Adrenal gland (tissue), 12 donors: ENCODE measurements around the gene BPHL. TPM values are rescaled to one million over a fixed set of nuclear protein-coding genes. Genes with fewer than 3 reads are reported as not detected.
"Not testable (repeated sequence)": the region's sequence is repeated elsewhere in the genome, so short reads cannot be mapped to it uniquely, and the experiment has no call there.

ENCODE experiments used
- DNase-seq, 7 donors: peaks; one replicate each; pipeline ENCODE4 v3.0.0-alpha.2; 2019 to 2020
- H3K27ac ChIP-seq, 5 donors: fragments of 200-600 bp; sonication (generic) in 4 of 5; 1 replicate in 3 of 5; 2 replicates in 2 of 5; pipeline versions ENCODE4 v1.5.1 to v1.8.0; 2016 to 2020; ENCODE audit warnings: mild to moderate bottlenecking in 1 of 5
- H3K27me3 ChIP-seq: fragments of 200-600 bp; 2 replicates; pipeline ENCODE4 v1.8.0; 2021
- H3K36me3 ChIP-seq, 2 donors: fragments of 200-600 bp; replicated peaks in 1 of 2; 1 replicate in 1 of 2; 2 replicates in 1 of 2; pipeline versions ENCODE4 v1.5.1 to v1.8.0; 2018 to 2022
- H3K4me1 ChIP-seq, 2 donors: fragments of 200-600 bp; replicated peaks in 1 of 2; 1 replicate in 1 of 2; 2 replicates in 1 of 2; pipeline versions ENCODE4 v1.5.1 to v1.8.0; 2018 to 2021
- H3K4me3 ChIP-seq, 4 donors: fragments of 200-600 bp; sonication (generic) in 3 of 4; one replicate each; pipeline ENCODE4 v1.5.1; 2016 to 2018
- H3K9me3 ChIP-seq, 3 donors: fragments of 200-600 bp; sonication (generic) in 1 of 3; replicated peaks in 1 of 3; 1 replicate in 2 of 3; 2 replicates in 1 of 3; pipeline versions ENCODE4 v1.5.1 to v1.8.0; 2016 to 2021
- POLR2A ChIP-seq, 2 donors: fragments of 450-650 bp; IDR thresholded peaks; one replicate each; pipeline ENCODE4 v1.6.1; 2017; ENCODE audit warnings: antibody characterized with exemption in 2 of 2, mild to moderate bottlenecking in 2 of 2, moderate library complexity in 1 of 2
- WGBS, 4 donors: extraction: QIAGEN DNeasy Blood & Tissue Kit in 2 of 4; methylation state at CpG; one replicate each; pipeline versions ENCODE4 v1.1.5 to v1.1.7; 2013 to 2017; 5-methylcytosine and 5-hydroxymethylcytosine counted together
- intact Hi-C, 2 donors: fragments of 100-400 bp; cut with DNase I; formaldehyde crosslinking; loops; one replicate each; pipeline versions ENCODE4 v1.14.1 to v1.15.0; 2022 to 2023
- polyA plus RNA-seq, 3 donors: library from polyadenylated mRNA; stranded (reverse); fragments of 200-250 nt in 2 of 3; fragments of 350-450 nt in 1 of 3; fragmentation: Illumina TruSeq in 1 of 3; extraction: RNeasy Lipid Tissue Mini Kit (QIAGEN cat#74804) in 1 of 3; gene quantifications; one replicate each; pipeline ENCODE4 v1.2.3, GENCODE V29; 2013 to 2014
- total RNA-seq, 9 donors: library from RNA; depleted of rRNA in 4 of 9; stranded (reverse); fragments of >200 nt in 4 of 9; fragments of 120-200 nt in 1 of 9; fragmentation: NEBNext Ultra II Directional in 1 of 9; extraction: Animal tissue kit (Norgen Biotek cat#: 25700) in 1 of 9; gene quantifications; one replicate each; pipeline versions ENCODE4 v1.1.0 to v1.2.4, GENCODE V29; 2013 to 2023
- TF ChIP-seq, protein P1 (sequence below), 6 experiments: fragments of 450-650 bp in 4 of 6; fragments of 200-600 bp in 2 of 6; sonication (generic) in 1 of 6; IDR thresholded peaks; 1 replicate in 5 of 6; 2 replicates in 1 of 6; pipeline versions ENCODE4 v1.5.1 to v1.8.0; 2016 to 2021; ENCODE audit warnings: antibody characterized with exemption in 6 of 6, mild to moderate bottlenecking in 2 of 6, moderate library complexity in 1 of 6
- donor health status: healthy with polysubstance abuse.
- donor health status: Bipolar disorder and iron deficiency.
- donor health status: DM: yes; HTN: yes; CAD: no.
- donor health status: DM: no; HTN: no; CAD: no.
- donor health status: DM: no; HTN: no; CAD: no.
- donor health status: DM: yes; HTN: yes; CAD: no.

Gene BPHL
- total and polyA plus RNA-seq, 12 donors = 17.2 to 58.1 (median 25.3) TPM

DNA sequence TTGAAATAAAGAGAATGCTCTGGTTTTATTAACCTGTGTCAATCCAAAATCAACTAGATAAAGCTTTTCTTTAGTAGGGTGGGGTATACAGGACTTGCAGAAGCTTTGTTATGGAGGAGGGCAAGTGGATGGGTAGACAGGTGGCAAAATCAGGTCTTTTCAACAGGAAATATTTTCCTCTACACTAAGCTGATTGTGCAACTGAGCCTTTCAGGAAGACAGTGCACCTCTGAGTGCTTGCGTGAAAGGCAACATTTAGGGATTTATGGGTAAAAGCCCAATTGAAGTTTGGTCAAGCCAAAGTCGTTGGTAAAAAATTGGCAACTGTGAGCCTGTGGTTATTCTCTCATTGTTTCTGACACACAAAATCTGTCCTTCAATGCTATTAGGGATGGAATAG, 62.6 kb downstream of the BPHL start:
- Histone ChIP-seq H3K36me3 (no peaks in the 10 kb centered on the region), H3K9me3 (no peaks in the 10 kb centered on the region), H3K27ac (no peak overlapping the region), H3K27me3 (no peaks in the 10 kb centered on the region), H3K4me1 (no peaks in the 10 kb centered on the region), H3K4me3 (no peak overlapping the region)
- intact Hi-C loops = no loop called here
- DNase-seq = no peak
- TF ChIP-seq POLR2A (IDR thresholded peaks at IDR 0.05) = no peak
- TF ChIP-seq, protein P1, sequence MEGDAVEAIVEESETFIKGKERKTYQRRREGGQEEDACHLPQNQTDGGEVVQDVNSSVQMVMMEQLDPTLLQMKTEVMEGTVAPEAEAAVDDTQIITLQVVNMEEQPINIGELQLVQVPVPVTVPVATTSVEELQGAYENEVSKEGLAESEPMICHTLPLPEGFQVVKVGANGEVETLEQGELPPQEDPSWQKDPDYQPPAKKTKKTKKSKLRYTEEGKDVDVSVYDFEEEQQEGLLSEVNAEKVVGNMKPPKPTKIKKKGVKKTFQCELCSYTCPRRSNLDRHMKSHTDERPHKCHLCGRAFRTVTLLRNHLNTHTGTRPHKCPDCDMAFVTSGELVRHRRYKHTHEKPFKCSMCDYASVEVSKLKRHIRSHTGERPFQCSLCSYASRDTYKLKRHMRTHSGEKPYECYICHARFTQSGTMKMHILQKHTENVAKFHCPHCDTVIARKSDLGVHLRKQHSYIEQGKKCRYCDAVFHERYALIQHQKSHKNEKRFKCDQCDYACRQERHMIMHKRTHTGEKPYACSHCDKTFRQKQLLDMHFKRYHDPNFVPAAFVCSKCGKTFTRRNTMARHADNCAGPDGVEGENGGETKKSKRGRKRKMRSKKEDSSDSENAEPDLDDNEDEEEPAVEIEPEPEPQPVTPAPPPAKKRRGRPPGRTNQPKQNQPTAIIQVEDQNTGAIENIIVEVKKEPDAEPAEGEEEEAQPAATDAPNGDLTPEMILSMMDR (IDR thresholded peaks at IDR 0.05) = no peak
- WGBS, 4 donors = 77 to 90% (median 79%) methylated on average over 2 of the region's 2 CpGs

DNA sequence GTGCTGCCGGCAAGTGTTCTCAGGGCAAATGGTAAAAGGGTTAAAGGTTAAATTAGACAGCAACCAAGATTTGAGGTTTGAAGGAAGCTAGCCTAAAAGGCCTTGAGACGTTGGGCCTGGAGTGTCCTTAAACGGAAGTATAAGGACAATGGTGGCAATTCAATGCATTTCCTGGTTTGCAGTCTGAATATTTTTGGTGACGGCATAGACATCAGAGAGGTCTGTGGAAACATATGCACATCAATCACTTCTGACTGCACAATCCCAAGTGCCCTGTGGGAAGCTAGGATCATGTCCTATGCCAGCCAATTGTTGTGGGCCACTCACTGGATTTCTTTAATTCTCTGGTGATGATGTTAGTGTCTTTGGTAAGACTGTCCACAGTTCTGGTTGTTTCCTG, 64.6 kb downstream of the BPHL start:
- H3K27me3 ChIP-seq = no peaks in the 10 kb centered on the region
- no peak for DNase-seq
- H3K36me3 ChIP-seq = no peaks in the 10 kb centered on the region
- no peaks in the 10 kb centered on the region for H3K9me3 ChIP-seq
- WGBS, 4 donors = 68 to 80% (median 75%) methylated on average over 4 of the region's 4 CpGs
- intact Hi-C loops = no loop called here
- no peak overlapping the region for H3K27ac ChIP-seq
- TF ChIP-seq, protein P1 (IDR thresholded peaks at IDR 0.05) = no peak
- TF ChIP-seq POLR2A (IDR thresholded peaks at IDR 0.05) = no peak
- no peak overlapping the region for H3K4me3 ChIP-seq
- no peaks in the 10 kb centered on the region for H3K4me1 ChIP-seq

DNA sequence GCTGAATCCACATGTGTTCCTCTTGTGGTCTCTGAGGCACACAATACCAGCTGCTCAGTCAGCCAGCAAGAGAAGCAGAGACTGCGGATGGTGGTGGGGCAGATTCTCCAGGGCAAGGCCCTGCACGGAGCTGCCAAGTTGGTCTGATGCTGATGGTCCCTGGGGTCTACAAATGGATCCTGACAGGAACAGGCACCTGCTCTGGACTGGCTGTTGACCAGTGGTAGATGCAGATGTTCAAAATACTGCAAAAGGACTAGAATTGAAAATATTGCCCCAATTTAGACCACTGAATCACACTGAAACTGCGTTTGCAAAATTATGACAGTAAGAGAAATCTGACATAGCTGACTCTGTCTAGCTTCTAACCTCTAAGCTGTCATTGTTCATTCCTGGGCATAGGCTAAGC, 68.5 kb downstream of the BPHL start:
- Histone ChIP-seq H3K4me3 (no peak overlapping the region), H3K36me3 (no peaks in the 10 kb centered on the region), H3K9me3 (no peaks in the 10 kb centered on the region), H3K4me1 (no peaks in the 10 kb centered on the region), H3K27ac (no peak overlapping the region), H3K27me3 (no peaks in the 10 kb centered on the region)
- TF ChIP-seq, protein P1 (IDR thresholded peaks at IDR 0.05) = no peak
- no peak for TF ChIP-seq POLR2A (IDR thresholded peaks at IDR 0.05)
- intact Hi-C loops = no loop called here
- 90 to 100% (median 93%) methylated on average over 2 to 3 of the region's 3 CpGs for WGBS, 4 donors
- no peak for DNase-seq

DNA sequence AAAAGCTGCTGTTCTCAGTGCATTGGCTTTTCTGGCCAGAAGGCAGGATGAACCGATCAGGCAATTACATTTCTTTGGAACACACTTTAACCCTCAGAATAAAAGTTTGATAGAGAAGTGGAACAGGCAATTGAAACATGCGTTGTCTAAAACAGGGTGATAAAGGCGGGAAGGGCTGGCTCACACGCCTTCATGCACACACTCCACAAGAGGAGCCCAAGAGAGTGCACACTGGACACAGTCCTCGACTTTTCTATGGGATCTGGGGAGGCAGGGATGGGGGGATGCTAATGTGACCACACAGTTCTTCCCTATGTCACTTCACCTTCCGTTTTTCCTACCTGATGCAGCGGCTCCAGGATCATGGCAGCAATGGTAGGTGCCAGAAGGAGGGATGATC, 69.8 kb downstream of the BPHL start:
- Histone ChIP-seq H3K9me3 (no peaks in the 10 kb centered on the region), H3K27ac (no peak overlapping the region), H3K27me3 (no peaks in the 10 kb centered on the region), H3K4me3 (no peak overlapping the region), H3K4me1 (no peaks in the 10 kb centered on the region), H3K36me3 (no peaks in the 10 kb centered on the region)
- DNase-seq = no peak
- 82 to 87% (median 86%) methylated on average over 5 to 7 of the region's 7 CpGs for WGBS, 4 donors
- TF ChIP-seq POLR2A (IDR thresholded peaks at IDR 0.05) = no peak
- TF ChIP-seq, protein P1 (IDR thresholded peaks at IDR 0.05) = no peak
- intact Hi-C loops = no loop called here

DNA sequence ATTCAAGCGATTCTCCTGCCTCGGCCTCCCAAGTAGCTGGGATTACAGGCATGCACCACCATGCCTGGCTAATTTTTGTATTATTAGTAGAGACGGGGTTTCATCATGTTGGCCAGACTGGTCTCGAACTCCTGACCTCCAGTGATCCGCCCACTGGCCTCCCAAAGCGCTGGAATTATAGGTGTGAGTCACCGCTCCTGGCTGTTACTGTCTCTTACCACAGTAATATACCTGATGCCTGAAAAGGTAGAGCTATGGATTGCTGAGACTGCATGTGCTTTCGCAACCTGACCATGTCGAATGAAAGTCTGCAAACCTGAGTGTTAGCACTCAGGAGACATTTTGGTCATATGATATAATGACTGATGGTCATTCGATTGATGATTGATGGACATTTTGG, 70.7 kb downstream of the BPHL start:
- H3K36me3 ChIP-seq, H3K4me3 ChIP-seq, H3K9me3 ChIP-seq, DNase-seq, intact Hi-C loops, H3K27me3 ChIP-seq, H3K27ac ChIP-seq, H3K4me1 ChIP-seq: not testable (repeated sequence)
- whole genome bisulfite sequencing, 4 donors = 82 to 90% (median 89%) methylated on average over 10 of the region's 10 CpGs
